Smooth muscle cell (in vitro differentiated cells): ENCODE measurements around the gene IGF1. TPM values are rescaled to one million over a fixed set of nuclear protein-coding genes. Genes with fewer than 3 reads are reported as not detected.

Source experiments
- DNase-seq: peaks from one replicate; lab custom pipeline; 2025; ENCODE audit not compliant: unreplicated experiment; lab: John Stamatoyannopoulos, UW
- H2AFZ ChIP-seq: fragments of 200-600 bp; sonication (generic); 2 replicates; pipeline ENCODE4 v1.6.0; 2016; ENCODE audit warnings: antibody characterized with exemption, low read depth, mild to moderate bottlenecking
- H3F3A ChIP-seq: fragments of 200-600 bp; sonication (generic); 2 replicates; pipeline ENCODE4 v1.6.0; 2017; ENCODE audit warnings: antibody characterized with exemption, low read depth
- H3K27ac ChIP-seq: fragments of 200-600 bp; sonication (generic); 2 replicates; pipeline ENCODE4 v1.5.1; 2016; ENCODE audit warnings: low read depth, mild to moderate bottlenecking
- H3K27me3 ChIP-seq: fragments of 200-600 bp; sonication (generic); 2 replicates; pipeline ENCODE4 v1.6.1; 2016; ENCODE audit warnings: low read depth, mild to moderate bottlenecking
- H3K36me3 ChIP-seq: fragments of 200-600 bp; sonication (generic); 2 replicates; pipeline ENCODE4 v1.5.1; 2016; ENCODE audit warnings: low read depth
- H3K4me1 ChIP-seq: fragments of 200-600 bp; sonication (generic); 2 replicates; pipeline ENCODE4 v1.5.1; 2016; ENCODE audit warnings: low read depth
- H3K4me2 ChIP-seq: fragments of 200-600 bp; sonication (generic); 2 replicates; pipeline ENCODE4 v1.6.0; 2016; ENCODE audit warnings: mild to moderate bottlenecking
- H3K4me3 ChIP-seq: fragments of 200-600 bp; sonication (generic); 2 replicates; pipeline ENCODE4 v1.5.1; 2016; ENCODE audit warnings: mild to moderate bottlenecking
- H3K79me2 ChIP-seq: fragments of 200-600 bp; sonication (generic); 2 replicates; pipeline ENCODE4 v1.6.0; 2016; ENCODE audit warnings: low read depth, mild to moderate bottlenecking
- H3K9ac ChIP-seq: fragments of 200-600 bp; sonication (generic); 2 replicates; pipeline ENCODE4 v1.6.0; 2016; ENCODE audit warnings: low read depth
- H3K9me3 ChIP-seq: fragments of 200-600 bp; sonication (generic); replicated peaks from 2 replicates; pipeline ENCODE4 v1.5.1; 2016; ENCODE audit warnings: low read depth
- H4K20me1 ChIP-seq: fragments of 200-600 bp; sonication (generic); 2 replicates; pipeline ENCODE4 v1.6.0; 2016; ENCODE audit warnings: low read depth
- WGBS: methylation state at CpG from one replicate; pipeline ENCODE4 v1.1.7; 2016; ENCODE audit warnings: low lambda C conversion rate; 5-methylcytosine and 5-hydroxymethylcytosine counted together
- polyA plus RNA-seq: library from polyadenylated mRNA; unstranded; fragments of >200 nt; fragmentation: Nextera tagmentation; extraction: Ambion mirVana; gene quantifications from 2 replicates; pipeline ENCODE4 v1.2.1, GENCODE V29; 2016
- total RNA-seq: library from RNA; depleted of rRNA; stranded (reverse); fragments of >200 nt; gene quantifications from 2 replicates; pipeline ENCODE4 v1.2.3, GENCODE V29; 2014
- TF ChIP-seq, protein P1 (sequence below): fragments of 200-600 bp; sonication (generic); IDR thresholded peaks from 2 replicates; pipeline ENCODE4 v1.5.1; 2017; ENCODE audit warnings: borderline replicate concordance, mild to moderate bottlenecking, antibody characterized with exemption; ENCODE audit not compliant: insufficient read depth, poor library complexity, severe bottlenecking

The IGF1 gene
- total and polyA plus RNA-seq, 2 experiments from 2014 or later, result 1.3 to 8.9 TPM

DNA sequence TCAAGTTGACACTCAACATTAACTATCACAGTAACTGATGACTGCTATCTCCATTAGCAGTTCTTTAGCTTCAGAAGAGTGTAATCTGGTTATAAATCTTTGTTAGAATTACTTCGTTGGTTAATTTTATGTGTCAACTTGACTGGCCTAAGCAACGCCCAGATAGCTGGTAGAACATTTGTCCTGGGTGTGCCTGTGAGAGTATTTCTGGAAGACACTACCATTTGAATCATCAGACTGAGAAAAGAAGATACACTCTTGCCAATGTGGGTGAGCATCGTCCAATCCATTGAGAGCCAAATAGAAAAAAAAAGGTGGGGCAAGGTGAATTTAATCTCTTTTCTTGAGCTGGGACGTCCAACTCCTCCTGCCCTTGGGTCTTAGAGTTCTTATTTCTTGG is 129.0 kb downstream of the IGF1 start:
- TF ChIP-seq, protein P1, sequence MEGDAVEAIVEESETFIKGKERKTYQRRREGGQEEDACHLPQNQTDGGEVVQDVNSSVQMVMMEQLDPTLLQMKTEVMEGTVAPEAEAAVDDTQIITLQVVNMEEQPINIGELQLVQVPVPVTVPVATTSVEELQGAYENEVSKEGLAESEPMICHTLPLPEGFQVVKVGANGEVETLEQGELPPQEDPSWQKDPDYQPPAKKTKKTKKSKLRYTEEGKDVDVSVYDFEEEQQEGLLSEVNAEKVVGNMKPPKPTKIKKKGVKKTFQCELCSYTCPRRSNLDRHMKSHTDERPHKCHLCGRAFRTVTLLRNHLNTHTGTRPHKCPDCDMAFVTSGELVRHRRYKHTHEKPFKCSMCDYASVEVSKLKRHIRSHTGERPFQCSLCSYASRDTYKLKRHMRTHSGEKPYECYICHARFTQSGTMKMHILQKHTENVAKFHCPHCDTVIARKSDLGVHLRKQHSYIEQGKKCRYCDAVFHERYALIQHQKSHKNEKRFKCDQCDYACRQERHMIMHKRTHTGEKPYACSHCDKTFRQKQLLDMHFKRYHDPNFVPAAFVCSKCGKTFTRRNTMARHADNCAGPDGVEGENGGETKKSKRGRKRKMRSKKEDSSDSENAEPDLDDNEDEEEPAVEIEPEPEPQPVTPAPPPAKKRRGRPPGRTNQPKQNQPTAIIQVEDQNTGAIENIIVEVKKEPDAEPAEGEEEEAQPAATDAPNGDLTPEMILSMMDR, result no peak
- H3K9me3 ChIP-seq, result no peaks in the 10 kb centered on the region
- H3K4me1 ChIP-seq, result no peaks in the 10 kb centered on the region
- H3K79me2 ChIP-seq, result no peaks in the 10 kb centered on the region
- H3K27ac ChIP-seq, result no peak overlapping the region
- H3K4me3 ChIP-seq, result no peak overlapping the region
- no peaks in the 10 kb centered on the region for H3K27me3 ChIP-seq
- H3F3A ChIP-seq, result no peaks in the 10 kb centered on the region
- H3K36me3 ChIP-seq, result no peaks in the 10 kb centered on the region
- 85% methylated on average over 4 of the region's 4 CpGs for WGBS
- no peak overlapping the region for H3K4me2 ChIP-seq
- H2AFZ ChIP-seq, result no peak overlapping the region
- H3K9ac ChIP-seq, result no peak overlapping the region
- no peaks in the 10 kb centered on the region for H4K20me1 ChIP-seq
- no peak for DNase-seq

DNA sequence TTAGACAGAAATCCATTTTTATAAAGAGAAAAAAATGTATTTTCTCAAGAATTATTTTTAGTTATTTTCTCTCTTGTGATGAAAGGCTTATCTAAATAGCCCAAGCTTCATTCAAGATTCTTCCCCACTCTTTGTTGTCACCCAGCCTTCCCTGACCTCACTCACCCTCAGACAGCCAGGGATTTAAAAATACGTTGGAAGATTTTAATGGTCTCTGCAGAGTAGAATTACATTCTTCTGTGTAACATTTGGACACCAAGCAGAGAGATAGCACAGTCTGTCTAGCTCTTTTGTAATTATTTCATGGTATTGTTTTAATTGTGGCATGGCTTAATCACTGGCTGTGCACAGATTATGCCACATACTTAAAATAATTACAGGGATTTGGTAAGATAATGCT is 130.3 kb downstream of the IGF1 start:
- TF ChIP-seq, protein P1, result no peak
- no peak overlapping the region for H3K27ac ChIP-seq
- no peak overlapping the region for H3K9ac ChIP-seq
- no peak overlapping the region for H2AFZ ChIP-seq
- no peaks in the 10 kb centered on the region for H3K36me3 ChIP-seq
- H3K9me3 ChIP-seq, result no peaks in the 10 kb centered on the region
- no peak for DNase-seq
- H3K27me3 ChIP-seq, result no peaks in the 10 kb centered on the region
- WGBS, result 13% methylated on average over 1 of the region's 1 CpG
- no peaks in the 10 kb centered on the region for H3K4me1 ChIP-seq
- H3K4me2 ChIP-seq, result no peak overlapping the region
- no peaks in the 10 kb centered on the region for H3K79me2 ChIP-seq
- no peaks in the 10 kb centered on the region for H4K20me1 ChIP-seq
- H3K4me3 ChIP-seq, result no peak overlapping the region
- H3F3A ChIP-seq, result no peaks in the 10 kb centered on the region

DNA sequence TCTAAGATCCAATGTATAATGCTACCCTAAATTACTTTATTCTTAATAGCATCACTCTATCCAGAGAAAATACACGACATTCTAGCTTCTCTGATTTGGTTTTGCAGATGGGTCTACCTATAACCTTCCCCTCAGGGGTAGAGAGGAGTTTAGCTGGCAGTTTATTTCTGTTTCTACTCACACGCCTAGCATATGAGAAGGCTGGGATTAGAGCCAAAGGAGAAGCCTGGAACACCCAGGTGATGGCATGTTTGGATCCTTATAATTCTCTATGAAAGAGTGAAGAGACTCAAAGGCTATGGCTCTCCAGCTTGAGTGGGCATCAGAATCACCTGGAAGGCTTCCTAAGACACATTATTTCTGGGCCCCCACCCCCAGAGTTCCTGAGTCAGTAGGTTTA is 131.3 kb downstream of the IGF1 start:
- Histone ChIP-seq H3K4me2 (no peak overlapping the region), H3F3A (no peaks in the 10 kb centered on the region), H3K27ac (no peak overlapping the region), H3K36me3 (no peaks in the 10 kb centered on the region), H3K4me3 (no peak overlapping the region), H3K9ac (no peak overlapping the region), H3K27me3 (no peaks in the 10 kb centered on the region), H4K20me1 (no peaks in the 10 kb centered on the region), H2AFZ (no peak overlapping the region), H3K4me1 (no peaks in the 10 kb centered on the region), H3K79me2 (no peaks in the 10 kb centered on the region), H3K9me3 (no peaks in the 10 kb centered on the region)
- TF ChIP-seq, protein P1, result no peak
- 89% methylated on average over 2 of the region's 2 CpGs for WGBS
- DNase-seq, result no peak

DNA sequence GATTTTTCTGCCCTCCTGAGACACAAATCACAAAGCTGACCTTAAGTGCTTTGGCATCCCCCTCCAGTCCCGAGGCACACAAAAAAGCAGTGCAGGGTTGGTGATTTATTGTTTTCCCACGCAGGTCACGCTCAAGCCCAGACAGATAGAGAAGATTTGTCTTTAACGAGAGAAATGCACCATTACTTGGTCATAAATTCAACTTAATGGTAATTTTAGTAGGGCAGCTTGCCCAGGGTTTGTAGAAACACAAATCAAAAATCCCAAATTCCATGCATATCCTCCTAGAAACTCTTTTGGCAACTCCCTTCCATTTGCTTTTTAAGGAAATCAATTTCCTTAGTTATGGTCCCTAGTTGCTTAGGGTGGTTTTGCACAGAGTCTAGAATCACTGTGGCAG is 132.6 kb downstream of the IGF1 start:
- Histone ChIP-seq H3K79me2 (no peaks in the 10 kb centered on the region), H3K27ac (no peak overlapping the region), H3K4me2 (no peak overlapping the region), H3K4me1 (no peaks in the 10 kb centered on the region), H4K20me1 (no peaks in the 10 kb centered on the region), H2AFZ (no peak overlapping the region), H3K27me3 (no peaks in the 10 kb centered on the region), H3K36me3 (no peaks in the 10 kb centered on the region), H3F3A (no peaks in the 10 kb centered on the region), H3K4me3 (no peak overlapping the region), H3K9me3 (no peaks in the 10 kb centered on the region), H3K9ac (no peak overlapping the region)
- no peak for DNase-seq
- WGBS, result 60% methylated on average over 4 of the region's 4 CpGs
- TF ChIP-seq, protein P1, result no peak
